ENCODE data around the gene PHETA2.
"Not testable (repeated sequence)": the region's sequence is repeated elsewhere in the genome, so short reads cannot be mapped to it uniquely, and the experiment has no call there.

PHETA2 gene

DNA sequence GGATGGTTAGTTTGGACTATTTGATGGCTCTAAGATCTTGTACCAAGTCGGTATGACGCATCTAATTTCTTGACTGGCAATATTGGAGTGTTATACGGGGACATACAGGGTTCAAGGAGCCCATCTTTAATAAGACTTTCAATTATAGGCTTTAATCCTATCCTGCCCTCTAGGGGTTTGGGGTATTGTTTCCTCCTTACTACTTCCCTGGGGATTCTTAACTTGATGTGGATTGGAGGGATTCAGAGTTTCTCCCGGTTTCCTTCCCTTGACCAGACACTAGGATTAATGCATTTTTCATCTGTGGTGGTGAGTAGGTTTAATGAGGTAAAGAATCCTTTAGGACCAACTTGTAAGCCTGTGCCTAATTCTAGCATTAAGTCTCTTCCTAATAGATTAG lies 37.8 kb downstream of the PHETA2 start:
- no peak for DNase-seq

DNA sequence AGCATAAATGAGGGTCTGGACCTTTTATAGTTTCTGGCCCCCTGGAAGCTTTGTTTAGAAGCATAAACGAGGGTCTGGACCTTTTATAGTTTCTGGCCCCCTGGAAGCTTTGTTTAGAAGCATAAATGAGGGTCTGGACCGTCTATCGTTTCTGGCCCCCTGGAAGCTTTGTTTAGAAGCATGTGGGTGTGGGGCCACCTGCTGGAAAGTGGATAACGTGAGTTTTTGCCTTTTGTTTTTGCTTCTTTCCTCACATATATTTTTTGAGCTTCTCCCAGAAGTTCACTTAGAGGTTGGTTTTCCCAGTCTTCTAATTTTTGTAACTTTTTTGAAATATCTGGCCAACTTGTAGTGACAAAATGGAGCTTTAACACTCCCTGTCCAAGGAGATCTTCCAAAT lies 38.7 kb downstream of the PHETA2 start:
- DNase-seq: not testable (repeated sequence)

DNA sequence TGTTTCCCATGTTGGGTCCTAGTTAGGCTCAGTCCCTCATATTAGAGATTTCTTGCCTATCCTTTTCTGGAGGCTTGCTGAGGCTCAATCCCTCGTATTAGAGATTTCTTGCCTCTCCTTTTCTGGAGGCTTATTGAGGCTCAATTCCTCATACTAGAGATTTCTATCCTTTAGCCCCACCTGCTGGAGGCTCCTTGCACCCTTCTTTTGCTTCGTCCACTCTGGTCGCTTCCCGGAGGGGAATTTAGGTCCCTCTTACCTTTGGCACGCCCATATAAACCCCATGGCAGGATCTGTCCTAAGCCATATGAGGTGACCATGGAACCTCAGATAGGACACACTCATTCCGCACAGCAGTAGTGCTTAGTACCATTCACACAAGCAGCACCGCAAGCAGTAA lies 40.7 kb downstream of the PHETA2 start:
- DNase-seq: no peak

DNA sequence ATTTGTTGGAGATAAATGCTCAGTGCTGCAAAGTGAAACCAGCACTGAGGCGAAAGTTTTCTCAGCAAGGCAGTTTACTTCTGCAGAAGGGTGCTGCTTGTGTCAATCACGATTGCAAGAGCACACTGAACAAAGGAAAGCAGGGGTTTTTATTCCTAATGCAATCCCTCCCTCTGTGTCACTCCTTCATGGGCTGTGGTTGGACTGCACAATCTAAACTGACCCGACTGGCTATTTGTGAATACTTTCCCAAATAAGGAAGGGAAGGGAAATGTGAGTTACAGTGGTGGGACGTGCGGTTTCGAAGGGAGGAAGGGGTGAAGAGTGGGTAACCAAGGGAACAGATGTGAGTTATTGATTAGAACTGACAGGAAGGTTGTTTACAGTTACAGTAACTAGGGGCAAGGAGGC lies 41.4 kb downstream of the PHETA2 start:
- not testable (repeated sequence) for DNase-seq

DNA sequence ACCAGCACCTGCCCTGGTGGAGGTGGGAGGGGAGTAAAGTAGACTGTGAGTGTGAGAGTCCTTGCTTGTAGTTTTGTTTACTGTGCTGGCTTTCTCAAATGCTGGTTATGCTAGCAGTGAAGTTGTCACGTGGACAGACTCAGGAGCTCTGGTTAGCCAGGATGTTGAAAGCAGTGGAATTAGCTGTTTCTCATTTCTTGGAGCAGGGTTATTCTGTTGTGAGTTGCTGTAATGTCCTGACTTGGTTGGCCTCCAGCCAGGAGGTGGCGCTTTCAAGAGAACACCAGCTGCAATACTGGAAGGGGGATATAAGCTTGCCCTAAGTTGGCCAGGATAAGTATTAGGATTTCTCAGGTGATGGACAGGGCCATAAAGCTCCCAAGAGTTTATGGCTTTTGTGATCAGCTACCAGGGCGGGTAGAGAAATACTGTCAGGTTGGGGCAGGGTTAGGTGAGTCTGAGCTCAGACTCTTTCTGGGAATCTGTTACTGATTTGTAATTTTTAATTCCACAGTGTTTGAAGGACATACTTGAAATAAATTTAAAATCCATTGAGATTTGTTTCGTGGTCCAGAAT lies 42.9 kb downstream of the PHETA2 start:
- DNase-seq: no peak

DNA sequence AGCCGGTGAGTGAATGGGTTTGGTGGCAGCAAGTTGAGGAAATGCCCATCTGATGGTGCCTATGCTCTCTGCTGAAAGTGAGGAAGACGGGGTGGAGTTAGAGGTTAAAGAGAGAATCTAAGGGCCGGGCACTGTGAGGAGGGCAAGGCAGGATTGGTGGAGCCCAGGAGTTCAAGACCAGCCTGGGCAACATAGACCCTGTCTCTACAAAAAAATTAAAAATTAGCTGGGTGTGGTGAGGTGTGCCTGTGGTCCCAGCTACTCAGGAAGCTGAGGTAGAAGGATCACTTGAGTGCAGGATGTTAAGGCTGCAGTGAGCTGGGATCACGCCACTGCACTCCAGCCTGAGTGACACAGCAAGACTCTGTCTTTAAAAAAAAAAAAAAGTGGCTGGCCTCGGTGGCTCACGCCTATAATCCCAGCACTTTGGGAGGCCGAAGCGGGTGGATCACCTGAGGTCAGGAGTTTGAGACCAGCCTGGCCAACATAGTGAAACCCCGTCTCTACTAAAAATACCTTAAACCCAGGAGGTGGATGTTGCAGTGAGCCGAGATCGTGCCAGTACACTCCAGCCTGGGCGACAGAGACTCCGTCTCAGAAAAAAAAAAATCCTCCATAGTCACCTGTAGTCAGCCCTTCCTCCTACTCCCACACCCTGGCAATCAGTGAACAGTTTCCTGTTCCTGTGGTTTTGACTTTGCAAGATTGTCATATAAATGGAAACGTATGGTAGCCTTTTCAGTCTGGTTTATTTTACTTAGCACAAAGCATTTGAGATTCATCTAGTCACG lies 46.4 kb downstream of the PHETA2 start:
- not testable (repeated sequence) for DNase-seq

DNA sequence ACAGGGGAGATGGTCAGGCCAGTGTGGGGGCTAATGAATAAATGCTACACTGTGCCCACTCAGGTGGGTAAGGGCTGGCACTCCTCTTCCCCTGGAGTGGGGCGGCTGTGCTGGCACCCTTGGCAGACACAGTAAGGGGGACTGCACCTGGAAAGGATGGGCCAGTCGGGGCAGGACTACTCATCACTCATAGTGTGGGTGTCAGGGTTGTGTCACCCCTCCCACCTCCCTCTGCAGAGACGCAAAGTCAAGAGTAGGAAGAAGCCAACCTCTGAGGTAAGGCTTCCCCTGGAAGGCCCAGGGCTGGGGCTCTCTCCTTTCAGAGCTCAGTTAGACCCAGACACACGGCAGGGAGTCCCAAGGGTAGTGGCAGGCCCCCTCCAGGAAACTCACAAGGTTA lies 49.5 kb downstream of the PHETA2 start:
- DNase-seq: not testable (repeated sequence)

DNA sequence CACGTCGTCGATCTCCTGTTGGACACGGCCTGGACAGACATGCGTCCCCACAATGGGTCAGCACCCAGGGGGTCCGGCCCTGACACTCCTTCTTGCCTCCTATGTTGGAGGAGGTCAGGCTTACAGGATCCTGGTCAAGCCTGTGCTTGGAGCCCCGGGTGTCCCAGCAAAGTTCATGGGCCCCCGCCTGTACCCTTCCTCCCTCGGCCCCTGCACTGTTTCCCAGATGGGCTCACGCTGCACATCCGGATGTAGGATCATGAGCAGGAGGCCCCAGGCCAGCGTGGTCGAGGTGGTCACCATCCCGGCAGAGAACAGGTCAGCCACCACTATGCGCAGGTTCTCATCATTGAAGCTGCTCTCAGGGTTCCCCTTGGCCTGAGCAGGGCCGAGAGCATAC lies 53.6 kb downstream of the PHETA2 start:
- no peak for DNase-seq

DNA sequence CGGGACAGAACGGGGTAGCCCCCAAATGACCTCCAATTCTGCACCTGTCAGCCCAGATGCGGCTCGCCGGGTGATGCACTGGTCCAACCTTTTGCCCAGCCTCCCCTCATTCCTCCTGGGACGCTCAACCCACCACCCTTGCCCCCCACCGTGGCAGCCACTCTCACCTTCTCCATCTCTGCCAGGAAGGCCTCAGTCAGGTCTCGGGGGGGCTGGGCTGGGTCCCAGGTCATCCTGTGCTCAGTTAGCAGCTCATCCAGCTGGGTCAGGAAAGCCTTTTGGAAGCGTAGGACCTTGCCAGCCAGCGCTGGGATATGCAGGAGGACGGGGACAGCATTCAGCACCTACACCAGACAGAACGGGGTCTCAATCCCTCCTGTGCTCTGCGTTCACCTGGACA lies 54.0 kb downstream of the PHETA2 start:
- not testable (repeated sequence) for DNase-seq

All from NCI-H774 (cell line).